Large intestine (tissue), 3 donors: Measurements from ENCODE around the gene GRAMD1B. TPM values are rescaled to one million over a fixed set of nuclear protein-coding genes. Genes with fewer than 3 reads are reported as not detected.

Source experiments
- DNase-seq, 2 donors: peaks; one replicate each; pipeline versions ENCODE4 v3.0.0 to v3.0.0-alpha.2; 2013
- H3K27ac ChIP-seq: one replicate; pipeline ENCODE4 v1.5.1; 2013; ENCODE audit warnings: low read length
- H3K27me3 ChIP-seq: 2 replicates; pipeline ENCODE4 v1.6.1; 2013; ENCODE audit warnings: low read length; ENCODE audit not compliant: control insufficient read depth, insufficient read depth
- H3K36me3 ChIP-seq: 2 replicates; pipeline ENCODE4 v1.6.1; 2013; ENCODE audit warnings: low read length; ENCODE audit not compliant: control insufficient read depth, insufficient read depth
- H3K4me1 ChIP-seq: one replicate; pipeline ENCODE4 v1.6.1; 2013; ENCODE audit warnings: low read length; ENCODE audit not compliant: control insufficient read depth, insufficient read depth
- H3K4me3 ChIP-seq: one replicate; pipeline ENCODE4 v1.5.1; 2013; ENCODE audit warnings: low read length
- H3K9me3 ChIP-seq: one replicate; pipeline ENCODE4 v1.6.1; 2013; ENCODE audit warnings: mild to moderate bottlenecking, low read depth, low read length, moderate library complexity; ENCODE audit not compliant: control insufficient read depth
- WGBS: methylation state at CpG from one replicate; pipeline ENCODE4 v1.1.5; 2013; ENCODE audit warnings: low lambda C conversion rate; ENCODE audit not compliant: insufficient coverage; 5-methylcytosine and 5-hydroxymethylcytosine counted together
- polyA plus RNA-seq: library from polyadenylated mRNA; unstranded; fragments of 120-200 nt; gene quantifications from one replicate; pipeline ENCODE4 v1.2.1, GENCODE V29; 2013

The GRAMD1B gene
- polyA plus RNA-seq, 1 donor: 51.5 TPM

GRCh38 chr11:123483466-123483865 lies 53.4 kb downstream of the GRAMD1B start:
- H3K4me1 ChIP-seq: peaks cover 3% of the 10 kb centered on the region
- H3K27ac ChIP-seq: no peak overlapping the region
- no peaks in the 10 kb centered on the region for H3K9me3 ChIP-seq
- H3K36me3 ChIP-seq: peaks cover 36% of the 10 kb centered on the region
- no peak overlapping the region for H3K4me3 ChIP-seq
- no peak for DNase-seq
- no CpG with 5 or more reads among the region's 4 CpGs for WGBS
- no peaks in the 10 kb centered on the region for H3K27me3 ChIP-seq

GRCh38 chr11:123484448-123484847 lies 54.4 kb downstream of the GRAMD1B start:
- WGBS: no CpG with 5 or more reads among the region's 8 CpGs

GRCh38 chr11:123487157-123487744 lies 57.2 kb downstream of the GRAMD1B start:
- Histone ChIP-seq H3K27ac (no peak overlapping the region), H3K9me3 (no peaks in the 10 kb centered on the region), H3K27me3 (no peaks in the 10 kb centered on the region), H3K4me1 (no peaks in the 10 kb centered on the region), H3K4me3 (no peak overlapping the region), H3K36me3 (peaks cover 41% of the 10 kb centered on the region)
- no peak for DNase-seq
- no CpG with 5 or more reads among the region's 8 CpGs for WGBS

More at GRCh38 chr11:123484448-123484847, 54.4 kb downstream of the GRAMD1B start:
- no peak overlapping the region for H3K27ac ChIP-seq
- DNase-seq: no peak
- no peaks in the 10 kb centered on the region for H3K9me3 ChIP-seq
- H3K4me3 ChIP-seq: no peak overlapping the region
- no peaks in the 10 kb centered on the region for H3K4me1 ChIP-seq
- no peaks in the 10 kb centered on the region for H3K27me3 ChIP-seq
- H3K36me3 ChIP-seq: peaks cover 38% of the 10 kb centered on the region

GRCh38 chr11:123490527-123490926 lies 60.5 kb downstream of the GRAMD1B start:
- H3K27ac ChIP-seq: no peak overlapping the region
- no peaks in the 10 kb centered on the region for H3K4me1 ChIP-seq
- no peak for DNase-seq
- no peaks in the 10 kb centered on the region for H3K9me3 ChIP-seq
- WGBS: 90% methylated on average over 2 of the region's 2 CpGs
- H3K27me3 ChIP-seq: no peaks in the 10 kb centered on the region
- no peak overlapping the region for H3K4me3 ChIP-seq
- H3K36me3 ChIP-seq: peaks cover 31% of the 10 kb centered on the region

GRCh38 chr11:123491241-123491640 lies 61.2 kb downstream of the GRAMD1B start:
- no CpG with 5 or more reads among the region's 3 CpGs for WGBS
- H3K27me3 ChIP-seq: no peaks in the 10 kb centered on the region
- H3K4me1 ChIP-seq: no peaks in the 10 kb centered on the region
- no peak overlapping the region for H3K4me3 ChIP-seq
- H3K9me3 ChIP-seq: no peaks in the 10 kb centered on the region
- no peak for DNase-seq
- peaks cover 28% of the 10 kb centered on the region for H3K36me3 ChIP-seq
- no peak overlapping the region for H3K27ac ChIP-seq

GRCh38 chr11:123493349-123494063 lies 63.4 kb downstream of the GRAMD1B start:
- no CpG with 5 or more reads among the region's 5 CpGs for WGBS
- DNase-seq: no peak
- Histone ChIP-seq H3K4me3 (no peak overlapping the region), H3K27me3 (no peaks in the 10 kb centered on the region), H3K36me3 (peaks cover 19% of the 10 kb centered on the region), H3K9me3 (no peaks in the 10 kb centered on the region), H3K27ac (no peak overlapping the region), H3K4me1 (no peaks in the 10 kb centered on the region)

- 82% methylated on average over 2 of the region's 6 CpGs for WGBS
- no peaks in the 10 kb centered on the region for H3K27me3 ChIP-seq
These were observed 64.4 kb downstream of the GRAMD1B start for GRCh38 chr11:123494195-123495050.

GRCh38 chr11:123504401-123504800 lies 74.3 kb downstream of the GRAMD1B start:
- H3K4me1 ChIP-seq: peaks cover 3% of the 10 kb centered on the region
- WGBS: 70% methylated on average over 2 of the region's 5 CpGs
- no peak overlapping the region for H3K27ac ChIP-seq
- H3K36me3 ChIP-seq: peaks cover 8% of the 10 kb centered on the region
- H3K9me3 ChIP-seq: no peaks in the 10 kb centered on the region
- peak; percentile 24 to 70 for DNase-seq
- H3K27me3 ChIP-seq: no peaks in the 10 kb centered on the region
- H3K4me3 ChIP-seq: no peak overlapping the region

More at GRCh38 chr11:123494195-123495050, 64.4 kb downstream of the GRAMD1B start:
- Histone ChIP-seq H3K36me3 (peaks cover 18% of the 10 kb centered on the region), H3K4me1 (no peaks in the 10 kb centered on the region), H3K9me3 (no peaks in the 10 kb centered on the region), H3K27ac (no peak overlapping the region), H3K4me3 (no peak overlapping the region)
- DNase-seq: no peak

GRCh38 chr11:123505546-123506299 lies 75.7 kb downstream of the GRAMD1B start:
- 100% methylated on average over 1 of the region's 6 CpGs for WGBS
- H3K27me3 ChIP-seq: no peaks in the 10 kb centered on the region
- H3K4me3 ChIP-seq: no peak overlapping the region
- no peak overlapping the region for H3K27ac ChIP-seq
- H3K4me1 ChIP-seq: peaks cover 3% of the 10 kb centered on the region
- no peaks in the 10 kb centered on the region for H3K9me3 ChIP-seq
- DNase-seq: no peak
- H3K36me3 ChIP-seq: peaks cover 8% of the 10 kb centered on the region

GRCh38 chr11:123507043-123507442 lies 77.0 kb downstream of the GRAMD1B start:
- WGBS: no CpG with 5 or more reads among the region's 1 CpG
- no peak for DNase-seq
- no peak overlapping the region for H3K27ac ChIP-seq
- H3K4me3 ChIP-seq: no peak overlapping the region
- no peaks in the 10 kb centered on the region for H3K9me3 ChIP-seq
- H3K27me3 ChIP-seq: no peaks in the 10 kb centered on the region
- peaks cover 5% of the 10 kb centered on the region for H3K36me3 ChIP-seq
- peaks cover 3% of the 10 kb centered on the region for H3K4me1 ChIP-seq
